ENCODE results near the gene OR4D1. TPM values are rescaled to one million over a fixed set of nuclear protein-coding genes. Genes with fewer than 3 reads are reported as not detected.

OR4D1 gene
- total and polyA plus RNA-seq, 9 of the 15 experiments (the other 6 are each of a cell fraction or from before 2014, with no cell fraction given), result not detected

DNA sequence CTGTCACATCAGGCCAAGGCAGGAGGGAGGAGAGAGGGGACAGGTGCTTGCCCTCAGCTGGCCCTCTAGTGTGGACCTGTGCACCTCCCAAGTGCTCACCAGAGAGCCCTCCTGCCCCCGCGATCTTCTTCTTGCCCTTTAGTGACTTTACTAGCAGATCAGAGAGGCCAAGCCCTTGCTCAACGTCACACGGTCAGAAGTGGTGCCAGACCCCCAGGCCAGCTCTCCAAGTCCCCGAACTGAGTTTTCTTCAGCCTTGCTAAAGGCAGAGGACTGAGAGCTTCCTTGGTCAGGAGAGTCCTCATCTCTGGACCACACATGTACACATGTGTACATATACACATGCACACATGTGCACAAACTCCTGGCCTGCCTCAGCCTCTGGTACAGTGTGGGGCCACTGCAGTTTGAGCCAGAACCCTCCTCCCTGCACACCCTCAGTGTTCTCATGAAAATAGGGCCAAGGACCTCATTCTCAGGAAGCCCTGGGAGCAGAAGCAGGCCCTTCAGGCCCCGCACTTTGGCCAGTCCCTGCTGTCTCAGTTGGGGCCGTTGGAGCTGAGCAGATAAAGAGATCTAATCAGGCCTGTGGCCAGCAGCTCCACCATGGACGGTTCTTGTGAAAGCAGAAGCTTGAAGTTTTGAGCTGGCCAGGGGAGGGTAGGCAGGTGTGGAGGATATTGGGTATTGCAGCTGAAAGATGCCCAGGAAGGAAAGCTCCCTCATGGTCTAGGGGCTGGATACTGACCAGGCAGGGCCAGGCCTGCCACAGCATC, 37.0 kb downstream of the OR4D1 start (continued):
- TF ChIP-seq ZNF609 (CRISPR knock-in tag; IDR thresholded peaks at IDR 0.05; ENCODE audit: borderline replicate concordance), result no peak
- TF ChIP-seq TFAM (CRISPR knock-in tag; conservative IDR thresholded peaks at IDR 0.05), result no peak
- TF ChIP-seq SAFB2 (IDR thresholded peaks at IDR 0.05; ENCODE audit: borderline replicate concordance, low read depth, low read length, severe bottlenecking), result no peak
- TF ChIP-seq PHB (CRISPR knock-in tag; IDR thresholded peaks at IDR 0.05), result no peak
- no peak for TF ChIP-seq U2AF2 (optimal IDR thresholded peaks at IDR 0.05; ENCODE audit: low read depth, low read length)
- no peak for TF ChIP-seq HMG20A (CRISPR knock-in tag; conservative IDR thresholded peaks at IDR 0.05)
- TF ChIP-seq PHF21A (IDR thresholded peaks at IDR 0.05; ENCODE audit: borderline replicate concordance, low read depth), result no peak
- TF ChIP-seq IRF1 (CRISPR knock-in tag; IDR thresholded peaks at IDR 0.05; ENCODE audit: borderline replicate concordance), result no peak
- no peak for TF ChIP-seq FOS (IDR thresholded peaks at IDR 0.05; ENCODE audit: extremely low read depth, insufficient read length)
- TF ChIP-seq RNF2 (IDR thresholded peaks at IDR 0.05), result peak; percentile 86; the same call in 1 of the 2 replicates
- TF ChIP-seq TRIM28 (IDR thresholded peaks at IDR 0.05), result no peak
- no peak for TF ChIP-seq MTA2 (IDR thresholded peaks at IDR 0.05; ENCODE audit: low read depth)
- TF ChIP-seq, protein P1, sequence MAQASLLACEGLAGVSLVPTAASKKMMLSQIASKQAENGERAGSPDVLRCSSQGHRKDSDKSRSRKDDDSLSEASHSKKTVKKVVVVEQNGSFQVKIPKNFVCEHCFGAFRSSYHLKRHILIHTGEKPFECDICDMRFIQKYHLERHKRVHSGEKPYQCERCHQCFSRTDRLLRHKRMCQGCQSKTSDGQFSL (CRISPR knock-in tag; IDR thresholded peaks at IDR 0.05), result no peak
- TF ChIP-seq, protein P1 (tag; IDR thresholded peaks at IDR 0.05), result no peak
- TF ChIP-seq FOXJ3 (CRISPR knock-in tag; IDR thresholded peaks at IDR 0.05), result no peak
- no peak for TF ChIP-seq ZNF277 (CRISPR knock-in tag; IDR thresholded peaks at IDR 0.05; ENCODE audit: borderline replicate concordance)
- no peak for TF ChIP-seq ETV5 (CRISPR knock-in tag; IDR thresholded peaks at IDR 0.05; ENCODE audit: low read depth)
- TF ChIP-seq MYNN (IDR thresholded peaks at IDR 0.05), result no peak
- no peak for TF ChIP-seq MYNN (CRISPR knock-in tag; IDR thresholded peaks at IDR 0.05)
- TF ChIP-seq TRIM24 (IDR thresholded peaks at IDR 0.05), result no peak
- TF ChIP-seq TAF9B (IDR thresholded peaks at IDR 0.05; ENCODE audit: partially characterized antibody), result no peak
- TF ChIP-seq ZNF695 (CRISPR knock-in tag; IDR thresholded peaks at IDR 0.05), result no peak
- no peak for TF ChIP-seq RBM14 (IDR thresholded peaks at IDR 0.05; ENCODE audit: borderline replicate concordance, insufficient read depth, low read depth, low read length)
